B cell (primary cell): Measurements from ENCODE around the gene ANGPTL8. TPM values are rescaled to one million over a fixed set of nuclear protein-coding genes. Genes with fewer than 3 reads are reported as not detected.

Experiments used
- ATAC-seq: fragments of 200-7000 bp; cut with Tn5 transposase; one replicate; pipeline ENCODE4 v1.10.0; 2021; ENCODE audit warnings: low read depth, mild to moderate bottlenecking, moderate number of reproducible peaks, moderate library complexity
- CTCF ChIA-PET: fragments of 350-600 bp; sonication (Branson Sonifier 250); formaldehyde crosslinking; loops from one replicate; lab custom pipeline; 2021; ENCODE audit warnings: antibody characterized with exemption, inconsistent platforms; lab: Charles Lee
- POLR2A ChIA-PET: fragments of 350-600 bp; sonication (Branson Sonifier 250); formaldehyde crosslinking; loops from one replicate; lab custom pipeline; 2021; ENCODE audit warnings: antibody characterized with exemption; lab: Charles Lee
- DNase-seq: peaks from one replicate; pipeline ENCODE4 v3.0.0; 2013
- H2AFZ ChIP-seq: 2 replicates; pipeline ENCODE4 v1.6.1; 2012; ENCODE audit warnings: mild to moderate bottlenecking, low read depth, low read length; ENCODE audit not compliant: insufficient read depth, poor library complexity, severe bottlenecking
- H3K27ac ChIP-seq, 2 donors: 1 replicate in 1 of 2; 2 replicates in 1 of 2; pipeline ENCODE4 v1.5.1; 2012 to 2013; ENCODE audit warnings: low read length in 2 of 2, mild to moderate bottlenecking in 2 of 2, moderate library complexity in 1 of 2
- H3K27me3 ChIP-seq, 4 experiments: fragments of 200-600 bp in 1 of 4; sonication (generic) in 1 of 4; replicated peaks in 1 of 4; 1 replicate in 2 of 4; 2 replicates in 2 of 4; pipeline versions ENCODE4 v1.6.1 to v1.7.0; 2013 to 2016; ENCODE audit warnings: low read length in 3 of 4, mild to moderate bottlenecking in 2 of 4, mixed read lengths in 1 of 4, moderate library complexity in 1 of 4; ENCODE audit not compliant: insufficient read depth in 4 of 4, control insufficient read depth in 3 of 4; ENCODE audit errors: control extremely low read depth in 1 of 4
- H3K36me3 ChIP-seq, 2 experiments: replicated peaks in 1 of 2; 1 replicate in 1 of 2; 2 replicates in 1 of 2; pipeline versions ENCODE4 v1.6.1 to v1.7.1; 2013; ENCODE audit warnings: low read length in 1 of 2; ENCODE audit not compliant: insufficient read depth in 2 of 2, control insufficient read depth in 1 of 2; ENCODE audit errors: control extremely low read depth in 1 of 2, extremely low read depth in 1 of 2
- H3K4me1 ChIP-seq, 2 donors: fragments of 200-600 bp in 1 of 2; sonication (generic) in 1 of 2; 1 replicate in 1 of 2; 2 replicates in 1 of 2; pipeline versions ENCODE4 v1.5.1 to v1.6.1; 2013 to 2017; ENCODE audit warnings: low read length in 2 of 2; ENCODE audit not compliant: control insufficient read depth in 2 of 2, insufficient read depth in 2 of 2
- H3K4me2 ChIP-seq: replicated peaks from 2 replicates; pipeline ENCODE3; 2012; ENCODE audit warnings: mild to moderate bottlenecking, low read depth, low read length; ENCODE audit not compliant: poor library complexity, severe bottlenecking
- H3K4me3 ChIP-seq, 5 experiments: fragments of 200-600 bp in 1 of 5; sonication (generic) in 1 of 5; 1 replicate in 3 of 5; 2 replicates in 2 of 5; pipeline versions ENCODE4 v1.5.1 to v1.7.0; 2011 to 2016; ENCODE audit warnings: low read length in 4 of 5, mild to moderate bottlenecking in 4 of 5, low read depth in 2 of 5, control low read depth in 1 of 5, moderate library complexity in 1 of 5; ENCODE audit not compliant: insufficient read depth in 1 of 5; ENCODE audit errors: control extremely low read depth in 1 of 5, extremely low read depth in 1 of 5
- H3K79me2 ChIP-seq: fragments of 200-600 bp; sonication (generic); one replicate; pipeline ENCODE4 v1.6.0; 2016; ENCODE audit warnings: low read length; ENCODE audit not compliant: control insufficient read depth, insufficient read depth
- H3K9ac ChIP-seq: fragments of 200-600 bp; sonication (generic); 2 replicates; pipeline ENCODE4 v1.6.1; 2017; ENCODE audit warnings: mild to moderate bottlenecking, low read length, moderate library complexity
- H3K9me3 ChIP-seq, 3 donors: one replicate each; pipeline versions ENCODE4 v1.6.1 to v1.7.1; 2013; ENCODE audit warnings: low read length in 2 of 3; ENCODE audit not compliant: control insufficient read depth in 2 of 3, insufficient read depth in 1 of 3; ENCODE audit errors: control extremely low read depth in 1 of 3
- H4K20me1 ChIP-seq: 2 replicates; pipeline ENCODE4 v1.6.0; 2012; ENCODE audit warnings: mild to moderate bottlenecking, low read length; ENCODE audit not compliant: insufficient read depth, control insufficient read depth, poor library complexity, severe bottlenecking
- H3K27ac Mint-ChIP-seq: one replicate; pipeline ENCODE4 v1.8.0; 2021; ENCODE audit warnings: mixed read lengths
- H3K27me3 Mint-ChIP-seq: one replicate; pipeline ENCODE4 v1.8.0; 2021; ENCODE audit warnings: mixed read lengths
- H3K4me1 Mint-ChIP-seq: one replicate; pipeline ENCODE4 v1.8.0; 2021; ENCODE audit warnings: mixed read lengths
- H3K4me3 Mint-ChIP-seq: one replicate; pipeline ENCODE4 v1.8.0; 2021; ENCODE audit warnings: mixed read lengths
- H3K9me3 Mint-ChIP-seq: one replicate; pipeline ENCODE4 v1.8.0; 2022; ENCODE audit warnings: mixed read lengths; ENCODE audit not compliant: insufficient read depth
- CTCF ChIP-seq: fragments of 200-600 bp; IDR thresholded peaks from one replicate; pipeline ENCODE4 v1.8.0; 2022; ENCODE audit warnings: antibody characterized with exemption, mild to moderate bottlenecking
- EZH2 ChIP-seq: IDR thresholded peaks from 2 replicates; pipeline ENCODE4 v1.6.1; 2012; ENCODE audit warnings: borderline replicate concordance, low read depth, mild to moderate bottlenecking, moderate library complexity, low read length; ENCODE audit not compliant: insufficient read depth, poor library complexity, severe bottlenecking
- WGBS: methylation state at CpG from one replicate; pipeline ENCODE4 v1.1.5; 2013; ENCODE audit warnings: missing lambda C conversion rate; ENCODE audit not compliant: insufficient coverage; 5-methylcytosine and 5-hydroxymethylcytosine counted together
- intact Hi-C: fragments of 100-400 bp; cut with micrococcal nuclease; formaldehyde crosslinking; loops from one replicate; pipeline ENCODE4 v1.10.0; 2022
- polyA plus RNA-seq: library from polyadenylated mRNA; depleted of rRNA; stranded (reverse); fragments of >200 nt; gene quantifications from 2 replicates; pipeline ENCODE4 v1.2.3, GENCODE V29; 2012
- total RNA-seq, 2 donors: library from RNA; stranded (reverse); fragments of 120-200 nt in 1 of 2; gene quantifications; 1 replicate in 1 of 2; 2 replicates in 1 of 2; pipeline versions ENCODE4 v1.2.3 to v1.2.4, GENCODE V29; 2013 to 2022

Gene ANGPTL8
- total and polyA plus RNA-seq, 2 donors (not counting 1 experiment from before 2014, with no cell fraction given): not detected

GRCh38 chr19:11199517-11199916 is 39.9 kb upstream of the ANGPTL8 start:
- 83% methylated on average over 4 of the region's 5 CpGs for WGBS
- H3K79me2 ChIP-seq: no peaks in the 10 kb centered on the region
- Mint-ChIP-seq H3K4me1 (peaks cover 10% of the 10 kb centered on the region), H3K27me3 (peaks cover 14% of the 10 kb centered on the region), H3K27ac (no peak overlapping the region), H3K9me3 (no peaks in the 10 kb centered on the region), H3K4me3 (no peak overlapping the region)
- no peak overlapping the region for H2AFZ ChIP-seq
- TF ChIP-seq CTCF (no peak), EZH2 (no peak)
- no peak for ATAC-seq
- H3K4me3 ChIP-seq: no peak overlapping the region
- no peak overlapping the region for H3K4me2 ChIP-seq
- intact Hi-C loops: loop anchor here (5.0 kb wide), 1 partner anchor 42 kb away; the partner anchor contains the start of gene SPC24
- no peaks in the 10 kb centered on the region for H3K9me3 ChIP-seq
- DNase-seq: no peak
- H4K20me1 ChIP-seq: no peaks in the 10 kb centered on the region
- POLR2A ChIA-PET: no interaction called here
- no peak overlapping the region for H3K27ac ChIP-seq
- no peak overlapping the region for H3K9ac ChIP-seq
- no peaks in the 10 kb centered on the region for H3K36me3 ChIP-seq
- peaks cover 16 to 23% of the 10 kb centered on the region in 2 donors for H3K4me1 ChIP-seq
- CTCF ChIA-PET: interaction anchor here (1.2 to 1.9 kb wide), 3 partner anchors 62 to 164 kb away, joined by 5 read pairs; no protein-coding TSS in a partner anchor
- H3K27me3 ChIP-seq: peaks cover 0 to 29% (median 8%) of the 10 kb centered on the region in 4 experiments

- Mint-ChIP-seq H3K27ac (no peak overlapping the region), H3K9me3 (no peaks in the 10 kb centered on the region), H3K4me3 (no peak overlapping the region), H3K4me1 (peaks cover 15% of the 10 kb centered on the region), H3K27me3 (peaks cover 14% of the 10 kb centered on the region)
- H3K9me3 ChIP-seq: no peaks in the 10 kb centered on the region
- no peak overlapping the region for H3K4me3 ChIP-seq
- no peak overlapping the region for H3K9ac ChIP-seq
- intact Hi-C loops: loop anchor here (5.0 kb wide), 1 partner anchor 258 kb away; no protein-coding TSS in a partner anchor
- ATAC-seq: no peak
- no peak overlapping the region for H3K27ac ChIP-seq
- ChIA-PET CTCF (interaction anchor here (1.2 to 1.4 kb wide), 2 partner anchors 74 to 164 kb away, joined by 5 to 6 read pairs; no protein-coding TSS in a partner anchor), POLR2A (no interaction called here)
- H3K36me3 ChIP-seq: no peaks in the 10 kb centered on the region
- no peaks in the 10 kb centered on the region for H3K79me2 ChIP-seq
- H3K4me2 ChIP-seq: no peak overlapping the region
- 94% methylated on average over 14 of the region's 15 CpGs for WGBS
- no peaks in the 10 kb centered on the region for H4K20me1 ChIP-seq
- no peak for DNase-seq
- H3K4me1 ChIP-seq: peaks cover 16 to 17% of the 10 kb centered on the region in 2 donors
- TF ChIP-seq CTCF: no peak
- no peak for TF ChIP-seq EZH2
- H3K27me3 ChIP-seq: peaks cover 0 to 23% (median 6%) of the 10 kb centered on the region in 4 experiments
- H2AFZ ChIP-seq: no peak overlapping the region
These were observed 39.3 kb upstream of the ANGPTL8 start for GRCh38 chr19:11200015-11200574.
